Measurements from ENCODE around the gene SLC25A21.

Gene SLC25A21

GRCh38 chr14:37045340-37046061, 126.9 kb downstream of the SLC25A21 start:
- DNase-seq (ENCODE audit: low read depth in 3 of 3), result no peak

- DNase-seq (ENCODE audit: low read depth in 3 of 3), result no peak
Observed at GRCh38 chr14:37037636-37038387, 134.6 kb downstream of the SLC25A21 start.

- DNase-seq (ENCODE audit: low read depth in 3 of 3), result no peak
Observed at GRCh38 chr14:37036669-37037341, 135.6 kb downstream of the SLC25A21 start.

- no peak for DNase-seq (ENCODE audit: low read depth in 3 of 3)
Observed at GRCh38 chr14:37035401-37035800, 137.0 kb downstream of the SLC25A21 start.

DNA sequence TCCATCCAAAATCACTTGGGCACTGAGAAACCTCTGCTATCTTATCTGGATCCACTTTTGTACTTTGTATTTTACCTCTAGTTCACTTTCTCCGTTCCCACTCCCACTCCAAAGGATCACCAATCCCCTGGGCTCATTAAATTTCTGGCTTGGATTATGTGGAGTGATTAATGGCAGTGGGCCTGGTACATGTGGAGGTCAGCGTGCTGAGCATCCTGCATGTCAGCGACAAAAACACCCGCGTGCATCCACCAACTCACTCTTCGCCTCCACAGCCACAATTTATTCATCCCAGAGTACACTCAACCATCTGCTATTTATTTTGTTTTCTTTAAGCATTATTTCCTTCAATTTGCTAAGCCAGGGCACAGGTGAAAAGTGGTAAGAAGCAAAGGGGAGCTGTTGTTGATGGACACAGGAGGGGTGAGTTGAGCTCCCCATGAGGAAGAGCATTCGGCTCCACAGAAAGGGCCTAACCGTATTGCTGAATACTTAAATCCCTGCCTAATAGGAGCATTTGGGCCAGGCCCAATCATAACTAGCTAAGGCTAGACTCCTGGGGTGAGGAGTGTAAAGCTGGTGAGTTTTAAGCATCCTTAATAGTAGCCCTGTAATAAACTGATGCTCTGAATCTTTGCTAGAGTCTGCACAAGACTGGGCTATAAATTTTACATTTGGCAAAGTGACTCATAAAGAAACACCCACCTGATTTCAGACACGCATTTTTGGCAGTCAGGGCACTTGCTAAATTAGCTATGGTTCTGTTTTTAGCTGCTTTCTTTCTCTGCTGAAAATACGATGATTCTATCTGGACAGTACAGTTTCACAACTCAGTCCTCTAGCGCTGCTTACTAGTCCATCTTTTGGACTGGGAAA, 137.8 kb downstream of the SLC25A21 start:
- DNase-seq (ENCODE audit: low read depth in 3 of 3), result no peak

DNA sequence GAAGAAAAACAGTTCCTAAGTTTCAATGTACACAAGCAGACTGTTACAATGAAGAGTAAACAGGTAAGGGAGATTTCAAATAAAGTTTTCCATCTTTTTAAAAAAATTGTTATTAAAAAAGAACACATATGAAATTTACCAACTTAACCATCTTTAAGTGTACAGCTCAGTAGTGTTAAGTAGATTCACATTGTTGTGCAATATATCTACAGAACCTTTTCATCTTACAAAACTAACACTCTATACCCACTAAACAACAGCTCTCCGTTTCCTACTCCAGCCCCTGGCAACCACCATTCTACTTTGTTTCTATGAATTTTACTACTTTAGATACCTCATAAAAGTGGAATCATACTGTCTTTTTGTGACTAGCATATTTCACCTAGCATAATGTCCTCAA, 139.5 kb downstream of the SLC25A21 start:
- no peak for DNase-seq (ENCODE audit: low read depth in 3 of 3)

GRCh38 chr14:37027188-37027824, 145.1 kb downstream of the SLC25A21 start:
- DNase-seq (ENCODE audit: low read depth in 3 of 3), result no peak

DNA sequence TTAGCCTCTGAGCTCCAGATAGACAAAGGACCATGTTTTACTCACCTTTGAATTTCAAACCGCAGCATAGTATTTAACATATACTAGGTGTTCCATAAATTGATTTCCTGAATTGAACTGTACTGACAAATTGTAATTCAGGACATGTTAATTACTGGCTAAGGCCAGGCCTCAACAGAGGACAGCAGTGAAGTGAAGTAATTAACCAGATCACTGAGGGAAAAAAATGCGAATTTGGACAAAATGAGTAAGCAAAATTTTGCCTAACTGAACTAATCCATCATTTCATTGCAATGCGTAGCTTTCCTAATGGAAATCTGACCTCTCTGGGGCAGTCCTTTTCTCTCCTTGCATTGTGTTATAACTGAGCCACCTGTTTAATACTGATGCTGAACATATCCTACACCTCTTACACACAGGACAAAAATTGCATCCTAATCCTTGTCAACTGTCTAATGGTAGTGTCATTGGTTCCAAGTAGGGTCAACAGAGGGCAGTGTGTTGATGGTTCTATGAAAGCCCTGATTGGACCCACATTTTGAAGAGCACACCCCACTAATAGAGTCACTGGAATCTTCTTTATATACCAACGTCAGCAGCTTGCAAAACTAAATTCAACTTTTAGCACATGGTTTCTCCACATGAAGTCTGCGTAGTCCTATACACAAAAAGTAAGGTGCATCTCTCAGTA, 148.4 kb downstream of the SLC25A21 start:
- DNase-seq (ENCODE audit: low read depth in 3 of 3), result no peak

GRCh38 chr14:37021390-37021789, 151.0 kb downstream of the SLC25A21 start:
- DNase-seq (ENCODE audit: low read depth in 3 of 3), result no peak

DNA sequence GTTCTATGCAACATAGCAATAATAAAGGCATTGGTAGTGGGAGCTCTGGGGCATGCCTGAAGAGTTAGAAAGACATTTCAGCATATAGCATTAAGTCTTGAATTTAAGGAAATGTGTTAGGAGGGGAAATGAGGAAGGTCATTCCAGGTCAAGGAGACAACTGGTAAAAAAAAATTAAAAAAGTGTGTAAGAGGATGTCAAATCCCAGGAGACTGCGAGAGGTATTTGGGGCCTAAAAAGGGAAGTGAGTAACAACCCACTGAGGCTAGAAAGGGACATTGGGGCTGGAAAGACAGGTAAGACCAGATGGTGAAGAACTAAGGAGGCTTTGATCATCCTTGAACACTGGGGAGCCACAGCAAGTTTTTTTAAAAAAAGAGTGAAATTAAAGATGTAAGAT, 152.9 kb downstream of the SLC25A21 start:
- DNase-seq (ENCODE audit: low read depth in 3 of 3), result no peak

DNA sequence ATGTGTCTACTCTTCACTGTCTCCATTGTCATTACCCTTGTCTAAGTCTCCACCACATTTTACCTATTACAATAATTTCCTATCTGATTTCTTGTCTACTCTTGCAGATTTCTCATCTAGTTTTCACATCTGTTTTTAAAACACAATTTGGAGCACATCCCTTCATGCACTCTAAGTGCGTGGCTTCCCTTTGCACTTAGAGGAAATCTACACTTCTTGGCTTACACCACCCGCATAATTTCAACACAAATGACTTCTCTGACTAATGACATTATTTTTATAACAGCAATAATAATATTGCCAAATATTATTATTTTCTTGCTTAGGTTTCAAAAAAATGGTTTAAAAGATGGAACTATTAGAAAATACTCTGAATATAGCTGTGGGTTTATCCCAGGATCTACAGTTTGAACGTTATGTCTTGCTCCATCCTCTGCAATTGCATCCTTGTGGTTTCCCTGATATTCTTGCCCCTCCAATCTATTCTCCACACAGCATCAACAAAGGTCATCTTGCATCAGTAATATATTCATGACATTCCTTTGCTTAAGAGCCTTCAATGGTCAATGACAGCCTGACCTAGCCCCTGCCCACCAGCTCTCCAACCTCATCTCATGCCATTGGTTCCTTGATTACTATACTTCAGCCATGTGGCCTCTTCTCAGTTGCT, 153.7 kb downstream of the SLC25A21 start:
- no peak for DNase-seq (ENCODE audit: low read depth in 3 of 3)

GRCh38 chr14:37013078-37013477, 159.3 kb downstream of the SLC25A21 start:
- DNase-seq (ENCODE audit: low read depth in 3 of 3), result no peak

- DNase-seq (ENCODE audit: low read depth in 3 of 3), result no peak
Observed at GRCh38 chr14:36998686-36999085, 173.7 kb downstream of the SLC25A21 start.

DNA sequence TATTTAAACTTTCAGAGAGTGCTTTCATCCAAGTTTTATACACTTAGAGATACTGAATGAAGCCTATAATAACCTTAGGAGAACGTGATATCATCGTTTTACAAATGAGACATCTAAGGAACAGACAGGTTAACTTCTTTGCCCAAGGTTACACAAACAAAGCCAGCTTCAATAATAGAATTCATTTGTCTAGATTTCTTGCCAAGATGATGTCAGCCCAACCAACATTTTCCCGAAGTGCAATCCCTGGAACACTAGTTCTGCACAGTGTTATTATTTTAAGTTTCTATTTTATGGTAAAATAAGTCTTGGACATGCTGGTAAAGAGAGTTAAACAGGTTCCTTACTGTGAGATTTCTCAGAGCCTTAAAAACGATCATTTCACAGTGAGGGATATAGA, 174.6 kb downstream of the SLC25A21 start:
- DNase-seq (ENCODE audit: low read depth in 3 of 3), result no peak

GRCh38 chr14:36996857-36997590, 175.4 kb downstream of the SLC25A21 start:
- DNase-seq (ENCODE audit: low read depth in 3 of 3), result no peak

GRCh38 chr14:36996133-36996856, 176.1 kb downstream of the SLC25A21 start:
- no peak for DNase-seq (ENCODE audit: low read depth in 3 of 3)

- DNase-seq (ENCODE audit: low read depth in 3 of 3), result no peak
Observed at GRCh38 chr14:36989806-36990205, 182.6 kb downstream of the SLC25A21 start.

DNA sequence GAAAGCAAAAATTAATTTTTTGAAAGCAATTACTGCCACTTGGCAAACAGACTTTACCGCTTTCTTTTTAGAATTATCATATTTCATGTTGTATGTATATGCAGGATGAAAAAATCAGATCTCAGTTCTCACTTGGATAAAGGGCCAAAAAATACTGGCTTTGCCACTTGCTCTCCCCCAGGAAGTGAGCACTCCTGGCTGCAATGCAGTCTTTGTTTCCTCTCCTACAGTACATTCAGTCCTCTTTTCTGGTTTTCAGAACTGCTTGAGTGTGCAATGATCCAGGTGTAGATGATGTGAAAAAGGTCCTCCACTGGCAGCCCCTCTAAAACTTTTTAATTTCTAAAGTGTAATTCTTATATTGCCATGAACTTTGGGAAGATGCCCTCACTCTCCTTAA, 183.4 kb downstream of the SLC25A21 start:
- DNase-seq (ENCODE audit: low read depth in 3 of 3), result no peak

DNA sequence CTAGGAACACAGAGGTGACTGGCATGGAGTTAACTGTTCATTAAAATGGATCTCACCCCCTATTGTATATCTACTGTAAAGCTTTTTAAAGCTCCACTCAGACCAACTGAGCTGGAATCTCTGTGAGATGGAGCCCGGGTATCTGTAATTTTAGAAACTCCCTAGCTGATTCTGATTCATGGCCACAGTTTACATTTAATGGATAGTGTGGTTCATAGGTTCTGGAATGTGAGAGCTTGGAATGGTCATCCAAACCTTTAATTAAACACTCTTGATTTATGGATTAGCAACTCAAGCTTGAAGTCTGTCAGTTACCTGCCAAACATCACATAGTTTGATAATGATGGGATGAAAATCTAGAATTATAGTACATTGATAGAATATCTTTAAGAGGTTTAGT, 183.8 kb downstream of the SLC25A21 start:
- no peak for DNase-seq (ENCODE audit: low read depth in 3 of 3)

Measured in stimulated activated CD4-positive, alpha-beta T cell treated with anti-CD3 and anti-CD28 coated beads, TNF-alpha, amount 100 ng/mL, for 4 hours (primary cell).